ENCODE measurements around the gene CYTH1.
"Not testable (repeated sequence)": the region's sequence is repeated elsewhere in the genome, so short reads cannot be mapped to it uniquely, and the experiment has no call there.

Gene CYTH1

DNA sequence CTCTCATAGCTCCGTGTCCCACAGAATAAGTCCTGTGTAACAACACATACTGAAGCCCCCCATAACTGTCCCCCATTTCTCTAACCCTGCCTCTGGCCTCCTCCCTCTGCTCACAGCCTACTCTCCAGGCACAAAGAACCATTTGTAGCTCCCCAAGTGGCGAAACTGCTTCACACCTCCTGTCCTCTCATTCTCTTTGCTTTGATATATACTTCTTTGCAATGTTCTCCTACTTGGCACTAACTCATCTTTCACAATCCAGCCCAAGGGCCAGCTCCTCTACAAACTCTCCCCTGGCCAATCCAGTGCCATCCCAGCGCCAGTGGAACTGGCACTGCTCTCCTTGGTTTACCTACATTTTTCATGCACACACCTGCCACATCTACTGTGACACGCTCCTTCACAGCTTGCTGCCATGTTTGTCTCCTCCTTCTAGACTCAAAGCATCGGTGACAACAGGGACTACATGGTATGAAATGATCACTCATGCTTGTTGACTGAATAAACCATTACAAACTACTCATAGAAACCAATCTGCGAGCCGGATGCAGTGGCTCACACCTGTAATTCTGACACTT lies 12.8 kb downstream of the CYTH1 start:
- no peak for DNase-seq
- in situ Hi-C loops (cut with MboI; ENCODE audit: low pct_unique_long_range_greater_than_20kb, low sequenced_read_pairs): no loop called here

DNA sequence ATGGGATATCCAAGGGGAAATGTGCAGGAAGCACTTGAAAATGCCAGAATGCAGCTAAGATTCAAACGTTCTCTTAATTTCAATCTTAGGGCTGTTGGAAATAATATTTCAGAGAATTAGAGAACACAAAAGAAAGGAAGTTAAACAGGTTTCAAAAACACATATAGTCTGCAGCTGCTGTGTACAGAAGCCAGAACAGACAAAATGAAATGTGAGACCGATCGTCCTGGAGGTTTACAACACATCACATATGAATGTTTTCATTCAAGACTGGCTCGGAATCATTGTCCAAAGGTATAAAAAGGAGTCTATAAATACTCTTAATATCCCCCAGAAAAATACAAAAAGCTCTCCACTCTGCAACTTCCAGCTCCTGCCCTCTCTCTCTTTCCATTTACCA lies 14.3 kb downstream of the CYTH1 start:
- in situ Hi-C loops (cut with MboI; ENCODE audit: low pct_unique_long_range_greater_than_20kb, low sequenced_read_pairs): no loop called here
- no peak for DNase-seq

DNA sequence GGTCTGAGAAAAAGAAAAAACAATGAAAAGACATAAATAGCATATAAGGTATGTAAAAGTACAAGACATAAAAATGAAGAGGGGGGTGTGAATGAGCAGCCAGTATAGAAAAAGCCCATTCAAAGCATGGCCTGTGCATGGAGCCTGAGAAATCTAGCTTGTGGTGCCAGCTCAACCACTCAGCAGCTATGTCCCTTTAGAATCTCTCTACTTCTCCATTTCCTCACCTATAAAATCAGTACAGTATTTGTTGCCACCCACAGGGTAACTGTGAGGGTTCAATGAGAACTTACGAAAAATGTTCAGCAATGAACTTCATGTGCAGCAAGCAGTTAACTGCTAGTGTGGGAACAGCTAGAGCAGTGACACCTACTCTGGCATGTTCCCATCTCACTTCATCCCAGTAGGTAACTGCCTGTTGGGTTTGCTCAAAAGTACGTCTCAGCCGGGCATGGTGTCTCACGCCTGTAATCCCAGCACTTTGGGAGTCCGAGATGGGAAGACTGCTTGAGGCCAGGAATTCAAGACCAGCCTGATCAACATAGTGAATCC lies 15.3 kb downstream of the CYTH1 start:
- DNase-seq: no peak
- in situ Hi-C loops (cut with MboI; ENCODE audit: low pct_unique_long_range_greater_than_20kb, low sequenced_read_pairs): no loop called here

DNA sequence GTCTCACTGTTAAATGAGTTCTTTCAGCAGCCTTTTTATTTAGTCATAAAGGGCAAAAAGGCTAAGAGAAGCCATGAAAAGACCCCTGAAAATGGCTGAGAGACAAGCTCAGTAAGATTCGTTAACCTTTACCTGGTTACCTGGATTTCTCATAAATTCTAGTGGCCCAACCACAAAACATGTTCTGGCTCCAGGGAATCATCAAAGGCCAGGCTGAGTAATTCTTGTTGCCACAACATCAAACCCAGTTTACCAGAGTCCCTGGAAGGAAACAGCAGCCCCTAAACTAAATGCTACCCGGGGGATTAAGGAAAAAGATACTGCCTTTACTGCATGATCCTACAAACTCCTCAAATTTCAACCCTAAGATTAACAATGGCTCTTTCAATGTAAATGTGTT lies 15.8 kb downstream of the CYTH1 start:
- in situ Hi-C loops (cut with MboI; ENCODE audit: low pct_unique_long_range_greater_than_20kb, low sequenced_read_pairs): no loop called here
- no peak for DNase-seq

DNA sequence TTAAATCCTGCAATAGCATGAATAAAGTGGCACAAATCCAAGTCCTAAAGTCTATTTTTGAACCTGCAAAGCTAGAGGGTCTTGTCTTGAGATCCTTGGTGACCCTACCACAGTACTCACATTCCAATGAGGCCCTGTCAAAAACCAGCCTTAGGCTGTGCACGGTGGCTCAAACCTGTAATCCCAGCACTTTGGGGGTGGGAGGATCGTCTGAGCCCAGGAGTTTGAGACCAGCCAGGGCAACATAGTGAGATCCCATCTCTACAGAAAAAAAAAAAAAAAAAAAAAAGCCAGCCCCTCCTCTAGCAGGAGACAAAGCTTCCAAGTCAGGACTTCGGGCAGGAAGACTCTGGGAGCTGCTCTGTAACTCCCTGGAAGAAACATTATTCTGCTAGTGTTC lies 16.3 kb downstream of the CYTH1 start:
- in situ Hi-C loops (cut with MboI; ENCODE audit: low pct_unique_long_range_greater_than_20kb, low sequenced_read_pairs): no loop called here
- no peak for DNase-seq

DNA sequence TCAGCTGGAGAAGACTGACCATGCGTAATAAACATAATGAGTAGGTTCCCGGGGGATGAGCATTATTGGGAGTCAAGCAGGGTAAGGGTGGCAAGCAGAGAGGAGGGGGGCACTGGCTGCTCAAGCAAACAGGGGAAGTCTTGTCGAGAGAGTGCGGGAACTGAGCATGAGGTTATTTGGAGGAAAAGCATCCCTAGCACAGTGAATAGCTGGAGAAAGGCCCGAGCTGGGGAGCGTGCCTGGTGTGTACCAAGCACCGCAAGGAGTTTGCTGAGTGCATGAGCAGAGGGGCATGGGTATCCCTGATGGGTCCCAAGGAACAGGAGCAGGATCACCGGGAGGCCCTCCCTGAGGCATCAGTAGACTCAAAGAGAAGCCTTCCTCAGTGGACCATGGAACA lies 17.2 kb downstream of the CYTH1 start:
- in situ Hi-C loops (cut with MboI; ENCODE audit: low pct_unique_long_range_greater_than_20kb, low sequenced_read_pairs): no loop called here
- DNase-seq: no peak

DNA sequence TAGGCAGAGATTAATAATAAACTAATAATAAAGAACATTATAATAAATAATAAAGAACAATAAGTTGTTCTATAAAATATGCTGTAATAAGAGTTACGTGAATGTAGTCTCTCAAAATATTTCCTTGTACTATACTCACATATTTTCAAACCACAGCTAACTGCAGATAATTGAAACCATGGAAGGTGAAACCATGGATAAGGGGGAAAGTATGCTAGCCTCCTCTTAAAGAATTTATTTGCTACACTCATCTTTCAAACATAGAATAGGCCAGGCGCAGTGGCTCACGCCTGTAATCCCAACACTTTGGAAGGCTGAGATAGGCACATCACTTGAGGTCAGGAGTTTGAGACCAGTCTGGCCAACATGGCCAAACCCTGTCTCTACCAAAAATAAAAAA lies 18.5 kb downstream of the CYTH1 start:
- no peak for DNase-seq
- in situ Hi-C loops (cut with MboI; ENCODE audit: low pct_unique_long_range_greater_than_20kb, low sequenced_read_pairs): no loop called here

DNA sequence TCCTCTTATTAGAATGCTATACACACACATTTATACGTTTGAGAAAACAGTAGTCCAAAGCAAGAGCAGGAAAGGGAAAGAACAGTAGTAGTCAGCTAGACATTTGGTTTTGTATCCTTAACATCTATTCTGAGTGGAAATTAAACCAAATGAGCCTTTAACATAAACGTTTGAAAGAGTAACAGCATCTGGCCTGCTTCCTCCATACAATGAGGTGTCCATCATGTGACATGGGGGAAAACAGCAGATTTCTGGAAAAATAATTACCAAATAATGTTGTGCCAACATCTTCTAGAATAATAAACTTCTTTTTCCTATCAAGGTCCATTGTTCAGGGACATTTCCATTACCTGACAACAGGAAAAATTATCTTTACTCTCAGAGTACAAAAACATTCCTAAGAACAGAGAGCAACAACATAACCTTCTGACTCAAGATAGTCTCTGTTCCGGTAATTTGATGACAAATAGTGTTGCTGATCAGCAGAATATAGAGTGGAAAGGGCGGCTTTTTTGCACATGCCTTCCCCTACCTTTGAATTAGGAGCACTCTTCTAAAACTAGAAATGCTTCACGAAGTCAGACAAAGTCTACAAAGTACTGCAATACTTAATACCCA lies 20.2 kb downstream of the CYTH1 start:
- no peak for DNase-seq
- in situ Hi-C loops (cut with MboI; ENCODE audit: low pct_unique_long_range_greater_than_20kb, low sequenced_read_pairs): no loop called here

DNA sequence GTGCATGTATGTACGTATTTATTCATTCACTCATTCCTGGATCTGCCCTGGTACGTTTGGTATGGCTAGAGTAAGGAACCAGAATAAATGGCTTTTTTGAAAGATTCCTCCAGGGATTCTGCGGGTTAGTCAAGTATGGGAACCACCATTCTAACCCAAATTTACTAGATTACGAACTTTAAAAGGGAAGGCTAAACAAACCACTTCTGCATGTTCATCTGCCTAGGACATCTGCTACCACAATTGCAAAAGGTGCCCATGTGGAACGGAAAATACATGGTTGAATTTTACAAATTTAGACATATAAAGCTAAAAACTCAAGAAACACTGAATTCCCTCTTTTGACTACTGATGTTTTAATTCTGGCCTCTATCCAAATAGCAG lies 22.1 kb downstream of the CYTH1 start:
- no peak for DNase-seq
- in situ Hi-C loops (cut with MboI; ENCODE audit: low pct_unique_long_range_greater_than_20kb, low sequenced_read_pairs): loop anchor here (10.0 kb wide), 1 partner anchor 55 kb away; no protein-coding TSS in a partner anchor

DNA sequence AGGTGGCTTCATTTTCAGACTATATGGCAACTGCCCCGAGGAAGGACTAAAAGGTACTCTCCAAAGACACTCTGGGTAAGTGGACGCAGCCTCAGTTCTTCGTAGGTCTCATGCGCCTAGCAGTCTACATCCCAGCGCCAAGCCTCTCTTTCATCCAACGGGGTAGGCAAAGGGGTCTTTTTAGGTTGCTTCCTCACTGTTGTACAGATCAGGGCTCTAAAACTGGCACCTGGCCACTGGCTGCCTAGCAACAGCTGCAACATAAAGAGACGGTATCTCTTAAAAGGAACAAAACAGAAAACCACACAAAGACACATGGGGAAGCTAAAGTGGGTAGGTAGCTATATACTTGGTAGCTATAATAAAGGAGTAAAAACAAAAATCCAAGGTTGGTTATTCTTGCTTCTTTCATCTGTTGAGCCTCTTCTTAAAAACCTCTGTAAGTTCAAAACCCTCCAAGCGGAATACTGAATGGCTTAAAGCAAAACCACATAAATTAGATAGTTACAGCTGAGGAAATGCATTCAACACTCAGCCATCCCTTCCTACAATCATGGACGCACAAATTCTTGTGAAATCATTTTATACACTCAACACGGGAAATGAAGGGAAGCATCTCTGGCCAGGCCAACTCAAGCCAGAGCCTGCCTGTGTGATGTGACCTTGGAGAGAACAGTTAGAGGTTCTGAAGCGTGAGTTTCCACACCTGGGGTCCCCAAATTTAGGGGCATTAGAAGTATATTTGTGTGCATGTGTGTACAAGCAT lies 22.7 kb downstream of the CYTH1 start:
- in situ Hi-C loops (cut with MboI; ENCODE audit: low pct_unique_long_range_greater_than_20kb, low sequenced_read_pairs): loop anchor here (10.0 kb wide), 1 partner anchor 55 kb away; no protein-coding TSS in a partner anchor
- DNase-seq: peak; percentile 92

DNA sequence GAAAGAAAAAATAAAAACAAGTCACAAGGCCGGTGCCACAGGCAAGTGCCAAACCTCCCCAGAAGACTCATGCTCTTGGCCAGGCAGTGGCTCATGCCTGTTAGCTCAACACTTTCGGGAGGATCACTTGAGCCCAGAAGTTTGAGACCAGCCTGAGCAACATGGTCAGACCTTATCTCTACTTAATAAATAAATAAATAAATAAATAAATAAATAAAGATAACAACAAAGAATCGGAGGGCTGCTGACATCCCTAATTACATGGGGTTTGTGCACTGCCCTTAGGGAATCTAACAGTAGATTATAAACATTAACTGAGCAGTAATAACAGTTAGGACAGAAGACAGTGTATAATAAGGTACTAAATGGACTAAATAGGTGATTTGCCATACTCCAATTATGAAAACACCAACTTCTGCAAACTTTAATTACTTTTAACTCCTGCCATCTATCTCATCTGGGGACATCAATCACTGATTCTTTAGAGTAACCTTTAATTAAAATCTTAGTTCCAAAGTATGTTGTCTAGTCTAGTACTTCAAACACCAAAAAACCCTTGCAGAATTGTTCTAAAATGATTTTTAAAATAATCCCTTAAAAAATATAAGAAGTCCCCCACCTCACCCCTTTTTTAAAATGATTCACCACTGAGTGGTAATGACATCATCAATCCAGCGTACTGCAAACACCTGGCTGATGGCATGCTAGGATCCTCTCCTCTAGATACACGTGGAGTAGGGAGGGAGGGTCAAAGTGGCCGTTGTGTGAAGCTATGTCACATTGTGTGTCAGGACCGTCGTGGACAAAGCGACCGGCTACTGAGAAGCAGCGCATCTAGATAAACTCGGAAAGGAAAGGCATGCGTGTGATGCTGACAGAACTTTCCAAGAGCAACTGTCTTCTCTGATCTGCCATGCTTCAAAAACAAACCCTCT lies 28.5 kb downstream of the CYTH1 start:
- in situ Hi-C loops (cut with MboI; ENCODE audit: low pct_unique_long_range_greater_than_20kb, low sequenced_read_pairs): loop anchor here (10.0 kb wide), 1 partner anchor 61 kb away; no protein-coding TSS in a partner anchor
- no peak for DNase-seq

DNA sequence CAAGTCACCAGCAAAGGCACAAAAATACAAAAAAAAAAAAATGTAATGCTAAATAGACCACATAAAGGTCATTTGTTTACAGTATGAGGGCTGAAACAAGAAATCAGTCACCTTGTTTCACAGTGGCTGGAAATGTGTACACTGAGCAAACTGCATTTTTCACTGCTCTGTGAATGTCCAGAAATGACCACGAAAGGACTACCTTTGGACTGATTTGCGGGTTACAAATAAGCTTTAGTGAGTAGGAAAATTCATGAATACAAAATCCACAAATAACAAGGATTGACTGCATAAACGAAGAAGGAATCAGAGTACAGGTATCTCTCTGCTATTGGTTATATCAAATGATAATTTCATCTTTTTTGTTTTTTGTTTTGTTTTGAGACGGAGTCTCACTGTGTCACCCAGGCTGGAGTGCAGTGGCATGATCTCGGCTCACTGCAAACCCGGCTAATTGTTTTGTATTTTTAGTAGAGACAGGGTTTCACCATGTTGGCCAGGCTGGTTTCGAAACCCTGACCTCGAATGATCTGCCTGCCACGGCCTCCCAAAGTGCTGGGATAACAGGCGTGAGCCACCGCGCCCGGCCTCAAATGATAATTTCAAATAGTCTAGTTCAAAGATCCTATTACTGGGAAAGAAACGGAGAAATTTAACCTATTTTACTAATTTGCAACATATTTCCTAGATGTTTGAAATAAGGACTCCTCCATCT lies 30.5 kb downstream of the CYTH1 start:
- DNase-seq: no peak
- in situ Hi-C loops (cut with MboI; ENCODE audit: low pct_unique_long_range_greater_than_20kb, low sequenced_read_pairs): loop anchor here (10.0 kb wide), 1 partner anchor 63 kb away; no protein-coding TSS in a partner anchor

DNA sequence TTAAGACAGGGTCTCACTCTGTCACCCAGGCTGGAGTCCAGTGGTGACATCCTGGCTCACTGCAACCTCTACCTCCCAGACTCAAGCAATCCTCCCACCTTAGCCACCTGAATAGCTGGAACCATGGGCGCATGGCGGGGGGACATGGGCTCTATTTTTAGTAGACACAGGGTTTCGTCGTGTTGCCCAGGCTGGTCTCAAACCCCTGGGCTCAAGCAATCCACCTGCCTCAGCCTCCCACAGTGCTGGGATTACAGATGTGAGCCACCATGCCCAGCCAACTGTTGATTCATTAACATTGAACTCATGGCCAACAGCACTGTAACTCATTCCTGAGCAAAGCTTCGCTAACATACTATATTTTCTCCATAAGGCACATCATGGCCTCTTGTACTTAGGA lies 31.1 kb downstream of the CYTH1 start:
- DNase-seq: not testable (repeated sequence)
- in situ Hi-C loops (cut with MboI; ENCODE audit: low pct_unique_long_range_greater_than_20kb, low sequenced_read_pairs): loop anchor here (10.0 kb wide), 1 partner anchor 64 kb away; no protein-coding TSS in a partner anchor

DNA sequence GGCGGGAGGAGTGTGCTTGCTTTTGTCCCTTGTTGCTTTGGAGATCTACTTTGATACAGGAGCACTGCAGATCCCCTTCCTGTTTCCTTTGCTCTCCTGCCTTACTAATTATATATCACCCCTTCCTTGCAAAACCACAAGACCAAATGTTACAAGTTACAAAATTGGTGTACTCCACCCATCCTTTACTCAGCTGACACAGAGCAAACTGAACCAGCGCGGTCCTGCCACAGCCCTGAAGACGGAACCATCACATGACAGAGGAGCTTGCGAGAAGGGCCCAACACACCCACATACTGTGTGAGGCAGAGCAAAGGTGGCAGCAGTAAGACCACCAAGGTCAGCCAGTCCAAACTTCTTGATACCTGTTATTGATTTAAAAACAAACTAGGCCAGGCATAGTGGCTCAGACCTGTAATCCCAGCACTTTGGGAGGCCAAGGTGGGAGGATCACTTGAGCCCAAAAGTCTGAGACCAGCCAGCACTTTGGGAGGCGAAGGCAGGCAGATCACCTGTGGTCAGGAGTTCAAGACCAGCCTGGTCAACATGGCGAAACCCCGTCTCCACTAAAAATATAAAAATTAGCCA lies 33.2 kb downstream of the CYTH1 start:
- peak; percentile 96 for DNase-seq
- in situ Hi-C loops (cut with MboI; ENCODE audit: low pct_unique_long_range_greater_than_20kb, low sequenced_read_pairs): no loop called here

DNA sequence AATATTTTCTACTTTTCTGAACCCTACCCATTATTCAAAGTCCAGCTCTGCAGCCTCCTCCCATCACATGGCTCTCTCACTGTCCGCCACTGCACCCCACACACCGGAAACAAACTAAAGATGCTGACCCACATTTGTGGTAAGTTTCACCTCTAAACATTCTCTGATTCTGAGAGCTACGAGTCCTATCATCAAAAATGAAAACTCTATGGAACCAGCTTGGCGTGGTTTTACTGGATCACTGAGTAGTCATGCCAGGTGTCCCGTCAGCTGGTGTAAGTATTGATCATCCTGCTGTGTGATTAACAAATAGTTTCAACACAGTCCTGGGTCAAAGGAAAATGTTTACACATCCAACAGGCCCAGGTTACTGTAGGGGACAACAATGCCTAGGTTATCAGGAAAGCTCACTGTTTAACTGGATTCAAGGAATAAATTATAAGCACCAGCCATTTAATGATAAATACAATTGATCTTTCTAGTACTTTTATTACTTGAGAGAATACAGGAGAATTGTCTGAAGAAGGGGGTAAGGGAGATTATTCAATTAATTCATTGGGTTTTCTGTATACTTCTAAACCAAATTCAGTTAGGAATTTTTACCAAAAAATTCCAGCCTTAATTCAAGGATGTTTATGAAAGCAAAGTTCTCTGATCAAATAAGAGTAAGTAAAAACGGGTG lies 33.9 kb downstream of the CYTH1 start:
- in situ Hi-C loops (cut with MboI; ENCODE audit: low pct_unique_long_range_greater_than_20kb, low sequenced_read_pairs): no loop called here

DNA sequence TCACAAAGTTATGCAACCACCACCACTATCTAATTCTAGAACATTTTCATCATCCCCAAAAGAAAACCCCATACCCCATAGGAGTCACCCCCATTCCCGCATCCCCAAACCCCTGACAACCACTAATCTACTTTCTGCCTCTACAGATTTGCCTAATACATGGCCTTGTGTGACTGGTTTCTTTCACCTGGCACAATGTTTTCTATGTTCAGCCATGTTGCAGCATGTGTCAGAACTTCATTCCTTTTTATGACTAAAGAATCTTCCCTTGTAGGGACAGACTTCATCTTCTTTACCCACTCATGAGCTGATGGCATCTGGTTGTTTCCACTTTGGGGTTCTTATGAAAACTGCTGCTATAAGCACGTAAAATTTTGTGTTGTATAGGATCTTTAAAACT lies 34.6 kb downstream of the CYTH1 start:
- in situ Hi-C loops (cut with MboI; ENCODE audit: low pct_unique_long_range_greater_than_20kb, low sequenced_read_pairs): no loop called here
- DNase-seq: no peak

More for the DNA sequence above, 33.9 kb downstream of the CYTH1 start:
- no peak for DNase-seq

DNA sequence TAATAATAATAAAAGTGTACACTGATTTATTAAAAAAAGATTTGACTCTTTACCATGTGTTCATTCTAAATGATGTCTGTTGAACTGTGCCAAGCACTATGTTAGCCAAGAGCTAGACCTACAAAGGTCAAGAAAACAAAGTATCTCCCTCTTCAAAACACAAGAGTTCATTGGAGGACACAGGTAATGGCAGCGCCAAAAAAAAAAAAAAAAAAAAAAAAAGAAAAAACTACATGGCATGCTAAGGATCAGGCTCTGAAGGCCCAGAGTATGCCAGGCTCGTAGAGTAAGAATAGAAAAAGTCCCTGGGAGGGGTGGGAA lies 35.2 kb downstream of the CYTH1 start:
- in situ Hi-C loops (cut with MboI; ENCODE audit: low pct_unique_long_range_greater_than_20kb, low sequenced_read_pairs): no loop called here
- DNase-seq: no peak

Data from KBM-7 (cell line).